Upper lobe of left lung (tissue), 6 donors: ENCODE data around the gene SH3BP5. TPM values are rescaled to one million over a fixed set of nuclear protein-coding genes. Genes with fewer than 3 reads are reported as not detected.

Experiments used
- ATAC-seq, 2 donors: fragments of 200-7000 bp; cut with Tn5 transposase; one replicate each; pipeline ENCODE4 v1.9.1; 2022; ENCODE audit warnings: mild to moderate bottlenecking in 2 of 2, moderate library complexity in 2 of 2; ENCODE audit not compliant: low FRiP score in 2 of 2
- DNase-seq, 2 donors: peaks; one replicate each; pipeline ENCODE4 v3.0.0-alpha.2; 2019 to 2020
- H3K27ac ChIP-seq, 4 donors: fragments of 200-600 bp; sonication (generic); one replicate each; pipeline ENCODE4 v1.5.1; 2016 to 2019
- H3K27me3 ChIP-seq, 4 donors: fragments of 200-600 bp; sonication (generic); one replicate each; pipeline ENCODE4 v1.5.1; 2017 to 2019
- H3K36me3 ChIP-seq, 4 donors: fragments of 200-600 bp; sonication (generic); one replicate each; pipeline ENCODE4 v1.5.1; 2016 to 2019
- H3K4me1 ChIP-seq, 4 donors: fragments of 200-600 bp; sonication (generic); one replicate each; pipeline ENCODE4 v1.5.1; 2018 to 2019
- H3K4me3 ChIP-seq, 4 donors: fragments of 200-600 bp; sonication (generic); one replicate each; pipeline ENCODE4 v1.5.1; 2017 to 2019; ENCODE audit warnings: mild to moderate bottlenecking in 2 of 4, moderate library complexity in 1 of 4
- H3K9me3 ChIP-seq, 4 donors: fragments of 200-600 bp; sonication (generic); one replicate each; pipeline ENCODE4 v1.5.1; 2018 to 2019
- EP300 ChIP-seq, 4 donors: sonication (generic); formaldehyde crosslinking; IDR thresholded peaks; one replicate each; pipeline ENCODE4 v1.5.1; 2017; ENCODE audit warnings: antibody characterized with exemption in 4 of 4, control low read depth in 2 of 4
- POLR2A ChIP-seq, 4 donors: fragments of 450-650 bp; IDR thresholded peaks; one replicate each; pipeline ENCODE4 v1.5.1; 2016 to 2017; ENCODE audit warnings: antibody characterized with exemption in 4 of 4, mild to moderate bottlenecking in 2 of 4
- POLR2AphosphoS5 ChIP-seq, 2 donors: sonication (generic); formaldehyde crosslinking; IDR thresholded peaks; one replicate each; pipeline ENCODE4 v1.5.1; 2017; ENCODE audit warnings: antibody characterized with exemption in 2 of 2
- WGBS, 2 donors: methylation state at CpG; one replicate each; pipeline ENCODE4 v1.1.5; 2017 to 2018; 5-methylcytosine and 5-hydroxymethylcytosine counted together
- total RNA-seq, 6 donors: library from RNA; depleted of rRNA in 4 of 6; stranded (reverse); fragments of >200 nt in 4 of 6; gene quantifications; one replicate each; pipeline versions ENCODE4 v1.1.0 to v1.2.1, GENCODE V29; 2016 to 2021
- TF ChIP-seq, protein P1 (sequence below), 6 experiments: fragments of 450-650 bp in 4 of 6; fragments of 200-600 bp in 2 of 6; sonication (generic) in 2 of 6; IDR thresholded peaks; one replicate each; pipeline ENCODE4 v1.5.1; 2016 to 2019; ENCODE audit warnings: antibody characterized with exemption in 6 of 6
- donor health status: DM: no; HTN: no; CAD: no; lungs with moderate emphysema.
- donor health status: DM: no; HTN: yes; CAD: no; lungs with severe emphysema.

Gene SH3BP5
- total RNA-seq, 6 donors from 2014 or later = 83.8 to 150 (median 94.7) TPM

- Histone ChIP-seq H3K27me3 (no peaks in the 10 kb centered on the region), H3K9me3 (no peaks in the 10 kb centered on the region), H3K27ac (peak overlapping the region in 2 of 4 donors; percentile 76 to 92), H3K4me3 (no peak overlapping the region), H3K4me1 (peaks cover 54 to 91% (median 59%) of the 10 kb centered on the region in 4 donors), H3K36me3 (peaks cover 0 to 29% (median 0%) of the 10 kb centered on the region in 4 donors)
- ATAC-seq (no peak), DNase-seq (no peak)
- 67% methylated on average over 3 of the region's 3 CpGs for WGBS, 2 donors
- TF ChIP-seq, protein P1, sequence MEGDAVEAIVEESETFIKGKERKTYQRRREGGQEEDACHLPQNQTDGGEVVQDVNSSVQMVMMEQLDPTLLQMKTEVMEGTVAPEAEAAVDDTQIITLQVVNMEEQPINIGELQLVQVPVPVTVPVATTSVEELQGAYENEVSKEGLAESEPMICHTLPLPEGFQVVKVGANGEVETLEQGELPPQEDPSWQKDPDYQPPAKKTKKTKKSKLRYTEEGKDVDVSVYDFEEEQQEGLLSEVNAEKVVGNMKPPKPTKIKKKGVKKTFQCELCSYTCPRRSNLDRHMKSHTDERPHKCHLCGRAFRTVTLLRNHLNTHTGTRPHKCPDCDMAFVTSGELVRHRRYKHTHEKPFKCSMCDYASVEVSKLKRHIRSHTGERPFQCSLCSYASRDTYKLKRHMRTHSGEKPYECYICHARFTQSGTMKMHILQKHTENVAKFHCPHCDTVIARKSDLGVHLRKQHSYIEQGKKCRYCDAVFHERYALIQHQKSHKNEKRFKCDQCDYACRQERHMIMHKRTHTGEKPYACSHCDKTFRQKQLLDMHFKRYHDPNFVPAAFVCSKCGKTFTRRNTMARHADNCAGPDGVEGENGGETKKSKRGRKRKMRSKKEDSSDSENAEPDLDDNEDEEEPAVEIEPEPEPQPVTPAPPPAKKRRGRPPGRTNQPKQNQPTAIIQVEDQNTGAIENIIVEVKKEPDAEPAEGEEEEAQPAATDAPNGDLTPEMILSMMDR (IDR thresholded peaks at IDR 0.05) = no peak
- TF ChIP-seq POLR2AphosphoS5 (IDR thresholded peaks at IDR 0.05) = no peak
Observed at GRCh38 chr3:15326037-15326436, 6.3 kb downstream of the SH3BP5 start.

DNA sequence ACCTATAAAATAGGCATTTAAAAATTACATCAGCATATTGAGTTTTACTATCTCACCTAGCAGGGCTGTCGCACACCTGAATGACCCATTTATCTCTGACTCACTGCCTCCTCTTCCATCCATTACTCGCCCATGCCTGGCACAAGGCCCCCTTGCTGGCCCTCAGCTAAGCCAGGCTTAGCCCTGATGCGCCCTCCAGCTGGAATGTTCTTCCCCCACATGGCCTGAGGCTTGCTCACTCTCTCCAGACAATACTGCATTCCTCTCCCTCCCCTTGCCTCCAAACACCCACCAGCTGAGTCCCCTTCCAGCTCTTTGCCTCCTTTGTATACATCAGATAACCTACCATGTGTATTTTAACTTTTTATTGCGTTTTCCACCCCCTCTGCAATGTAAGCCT lies 7.2 kb downstream of the SH3BP5 start:
- H3K4me1 ChIP-seq = peaks cover 62 to 92% (median 65%) of the 10 kb centered on the region in 4 donors
- H3K27ac ChIP-seq = peak overlapping the region in 3 of 4 donors; percentile 44 to 92 (median 77)
- no peak overlapping the region for H3K4me3 ChIP-seq
- no peak for DNase-seq
- peaks cover 0 to 29% (median 0%) of the 10 kb centered on the region in 4 donors for H3K36me3 ChIP-seq
- ATAC-seq = peak in 1 of 2 donors; percentile 51
- TF ChIP-seq POLR2A (IDR thresholded peaks at IDR 0.05) (no peak), POLR2AphosphoS5 (IDR thresholded peaks at IDR 0.05) (no peak), EP300 (IDR thresholded peaks at IDR 0.05) (no peak)
- TF ChIP-seq, protein P1 (IDR thresholded peaks at IDR 0.05) = no peak
- H3K9me3 ChIP-seq = no peaks in the 10 kb centered on the region
- H3K27me3 ChIP-seq = no peaks in the 10 kb centered on the region
- 78 to 84% methylated on average over 4 of the region's 4 CpGs for WGBS, 2 donors

DNA sequence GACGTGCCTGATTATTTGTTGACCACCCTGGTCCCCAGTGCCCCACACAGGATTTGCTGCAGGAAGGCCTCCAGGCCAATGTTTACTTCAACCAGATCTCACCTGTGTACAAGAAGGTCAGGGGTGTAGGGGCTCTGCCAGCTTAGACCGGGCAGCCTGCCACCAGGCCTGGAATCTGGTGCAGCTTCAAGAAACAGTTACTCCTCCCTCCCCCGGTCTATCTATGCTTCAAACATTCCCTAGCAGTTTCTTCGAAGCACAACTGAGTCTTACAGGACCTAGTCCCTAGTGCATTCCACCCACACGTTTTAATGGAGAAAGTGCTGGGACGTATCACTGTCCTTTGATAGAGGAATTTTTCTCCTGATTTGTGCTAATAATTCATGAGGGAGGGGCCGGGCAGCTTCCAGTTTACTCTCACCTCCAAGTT lies 8.0 kb downstream of the SH3BP5 start:
- H3K36me3 ChIP-seq = peaks cover 0 to 24% (median 0%) of the 10 kb centered on the region in 4 donors
- H3K4me1 ChIP-seq = peaks cover 65 to 92% (median 71%) of the 10 kb centered on the region in 4 donors
- peak overlapping the region in 3 of 4 donors; percentile 42 to 92 (median 77) for H3K27ac ChIP-seq
- ATAC-seq = no peak
- DNase-seq = no peak
- H3K27me3 ChIP-seq = no peaks in the 10 kb centered on the region
- H3K4me3 ChIP-seq = no peak overlapping the region
- 62 to 71% methylated on average over 7 of the region's 7 CpGs for WGBS, 2 donors
- TF ChIP-seq, protein P1 (IDR thresholded peaks at IDR 0.05) = no peak
- TF ChIP-seq EP300 (IDR thresholded peaks at IDR 0.05) = no peak
- no peak for TF ChIP-seq POLR2A (IDR thresholded peaks at IDR 0.05)
- H3K9me3 ChIP-seq = no peaks in the 10 kb centered on the region

DNA sequence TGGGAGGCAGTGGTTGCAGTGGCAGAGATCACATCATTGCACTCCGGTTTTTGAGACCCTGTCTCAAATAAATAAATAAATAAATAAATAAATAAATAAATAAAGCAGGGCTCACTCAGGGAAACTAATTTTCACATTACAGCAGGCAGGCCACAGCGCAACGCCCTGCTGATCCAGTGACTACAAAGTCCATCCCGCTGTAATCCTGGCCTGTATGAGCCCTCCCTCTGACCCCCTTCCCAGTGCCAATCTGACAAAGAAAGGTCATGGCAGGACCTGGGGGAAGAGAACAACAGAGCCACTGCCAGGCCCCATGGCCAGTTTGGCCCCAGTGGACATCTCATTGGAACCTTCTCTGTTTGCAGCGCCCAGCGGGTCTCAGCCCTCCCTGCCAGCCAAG lies 9.3 kb downstream of the SH3BP5 start:
- no peak for DNase-seq
- Histone ChIP-seq H3K27ac (peak overlapping the region; percentile 6 to 92 (median 52)), H3K36me3 (peaks cover 0 to 17% (median 0%) of the 10 kb centered on the region in 4 donors), H3K27me3 (no peaks in the 10 kb centered on the region), H3K9me3 (no peaks in the 10 kb centered on the region), H3K4me1 (peaks cover 74 to 93% (median 79%) of the 10 kb centered on the region in 4 donors), H3K4me3 (no peak overlapping the region)
- 90 to 91% methylated on average over 6 of the region's 6 CpGs for WGBS, 2 donors
- ATAC-seq = no peak
- TF ChIP-seq, protein P1 (IDR thresholded peaks at IDR 0.05) = no peak
- TF ChIP-seq POLR2A (IDR thresholded peaks at IDR 0.05) = no peak
- no peak for TF ChIP-seq POLR2AphosphoS5 (IDR thresholded peaks at IDR 0.05)
- TF ChIP-seq EP300 (IDR thresholded peaks at IDR 0.05) = no peak

GRCh38 chr3:15321349-15321748 lies 11.0 kb downstream of the SH3BP5 start:
- peak overlapping the region in 2 of 4 donors; percentile 83 to 92 for H3K27ac ChIP-seq
- H3K4me1 ChIP-seq = peaks cover 82 to 95% (median 84%) of the 10 kb centered on the region in 4 donors
- ATAC-seq = no peak
- H3K36me3 ChIP-seq = peaks cover 0 to 6% (median 0%) of the 10 kb centered on the region in 4 donors
- no peak for DNase-seq
- WGBS, 2 donors = 78 to 92% methylated on average over 1 of the region's 1 CpG
- H3K27me3 ChIP-seq = no peaks in the 10 kb centered on the region
- no peaks in the 10 kb centered on the region for H3K9me3 ChIP-seq
- no peak overlapping the region for H3K4me3 ChIP-seq
- no peak for TF ChIP-seq POLR2A (IDR thresholded peaks at IDR 0.05)
- TF ChIP-seq EP300 (IDR thresholded peaks at IDR 0.05) = no peak
- TF ChIP-seq, protein P1 (IDR thresholded peaks at IDR 0.05) = no peak
- no peak for TF ChIP-seq POLR2AphosphoS5 (IDR thresholded peaks at IDR 0.05)
